ENCODE results near the gene PRIMA1.

PRIMA1 gene

GRCh38 chr14:93731753-93732152 is 56.5 kb downstream of the PRIMA1 start:
- no peak for DNase-seq (ENCODE audit: low spot score)

DNA sequence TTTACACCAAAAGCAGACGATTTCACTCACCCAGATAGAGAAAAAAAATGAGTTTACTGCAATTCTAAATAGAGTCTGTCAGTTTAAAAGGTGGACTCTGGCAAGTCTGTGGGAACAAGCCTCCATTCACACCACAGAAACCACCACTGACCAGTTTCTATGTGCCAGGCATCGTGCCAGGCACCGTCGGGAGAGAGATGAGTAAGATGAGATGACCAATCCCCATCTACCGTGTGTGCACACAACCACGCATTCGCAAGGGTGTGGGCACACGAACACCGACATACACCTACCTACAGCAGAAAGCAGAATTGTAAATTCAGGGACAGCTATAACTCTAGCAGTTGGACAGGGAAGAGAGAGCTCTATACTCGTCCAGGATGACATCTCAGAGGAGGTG is 58.3 kb downstream of the PRIMA1 start:
- DNase-seq (ENCODE audit: low spot score) = no peak

DNA sequence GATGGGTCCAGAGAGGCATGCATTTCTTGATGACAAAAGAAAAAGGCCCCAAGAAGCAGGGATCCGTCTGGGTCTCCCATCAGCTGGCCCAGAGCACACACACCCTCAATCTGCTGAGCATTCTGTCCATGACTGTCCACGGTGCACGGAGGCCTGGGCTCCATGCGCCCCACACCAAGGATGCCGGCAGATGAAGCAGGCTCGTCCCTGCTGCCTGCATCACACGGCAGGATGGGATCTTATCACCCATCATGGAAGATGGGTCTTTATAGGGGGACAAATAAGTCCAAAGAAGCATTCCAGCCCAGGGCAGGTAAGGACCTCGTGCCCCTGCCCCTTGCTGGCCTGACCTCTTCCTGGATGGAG is 59.7 kb downstream of the PRIMA1 start:
- no peak for DNase-seq (ENCODE audit: low spot score)

- no peak for DNase-seq (ENCODE audit: low spot score)
Measured at GRCh38 chr14:93727917-93728650, 60.2 kb downstream of the PRIMA1 start.

DNA sequence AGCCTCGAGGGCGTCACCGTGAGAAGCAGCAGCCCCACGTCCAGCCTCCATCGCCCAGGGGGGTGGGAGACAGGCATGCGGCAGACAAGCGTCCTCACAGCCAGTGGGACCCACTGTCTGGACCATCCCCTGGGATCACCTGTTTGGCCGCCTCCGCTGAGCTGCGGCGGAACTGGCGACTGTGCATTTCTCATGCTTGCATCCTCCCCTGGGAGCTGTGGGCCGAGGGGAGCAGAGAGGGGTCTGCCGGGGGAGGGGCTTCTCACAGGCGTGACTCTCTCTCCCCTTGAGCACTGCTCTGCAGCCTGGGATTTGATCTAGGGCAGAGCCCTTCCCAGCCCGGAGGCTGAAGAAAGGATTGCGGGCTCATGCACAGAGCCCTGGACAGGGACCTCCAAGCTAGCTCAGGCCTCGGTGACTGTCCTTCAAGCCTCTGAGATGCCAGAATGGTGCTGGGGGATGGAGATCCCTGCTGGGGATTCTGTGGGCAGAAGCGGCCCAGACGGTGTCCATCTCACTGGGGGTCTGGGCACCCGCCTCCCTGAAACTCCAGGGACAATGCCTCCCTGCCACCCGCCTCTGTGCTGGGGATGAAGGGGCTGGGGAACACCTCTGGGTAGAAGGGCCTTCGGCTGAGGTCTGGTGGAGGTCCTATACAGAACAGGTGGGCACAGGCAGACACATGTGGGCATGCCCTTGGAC is 61.1 kb downstream of the PRIMA1 start:
- no peak for DNase-seq (ENCODE audit: low spot score)

- DNase-seq (ENCODE audit: low spot score) = no peak
Measured at GRCh38 chr14:93725993-93726392, 62.3 kb downstream of the PRIMA1 start.

DNA sequence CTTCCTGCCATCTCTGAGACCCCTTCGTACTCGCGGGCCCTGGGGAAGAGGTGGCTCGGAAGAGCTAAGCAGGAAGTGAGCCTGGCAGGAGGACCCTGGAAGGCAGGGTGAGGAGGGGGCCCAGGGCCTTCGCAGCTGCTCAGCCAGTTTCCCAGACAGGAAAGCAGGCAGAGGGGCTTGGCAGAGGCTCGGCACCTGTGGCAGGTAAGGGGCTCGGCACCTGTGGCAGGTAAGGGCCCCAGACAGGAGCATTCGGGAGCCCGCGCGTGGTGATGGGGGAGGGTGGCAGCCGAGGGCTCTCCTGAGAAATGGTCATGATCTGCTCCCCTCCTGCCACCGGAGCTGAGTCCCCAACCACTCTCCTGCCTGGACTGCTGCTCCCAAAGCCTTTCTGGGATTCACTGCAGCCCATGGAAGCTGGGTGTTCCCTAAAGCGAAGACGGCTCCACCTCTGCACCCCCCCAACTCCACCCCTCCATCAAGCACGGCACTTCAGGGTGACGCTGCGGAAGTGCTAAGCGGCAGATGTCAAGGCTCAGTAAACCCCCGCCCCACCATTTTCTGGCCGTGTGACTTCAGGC is 63.2 kb downstream of the PRIMA1 start:
- no peak for DNase-seq (ENCODE audit: low spot score)

DNA sequence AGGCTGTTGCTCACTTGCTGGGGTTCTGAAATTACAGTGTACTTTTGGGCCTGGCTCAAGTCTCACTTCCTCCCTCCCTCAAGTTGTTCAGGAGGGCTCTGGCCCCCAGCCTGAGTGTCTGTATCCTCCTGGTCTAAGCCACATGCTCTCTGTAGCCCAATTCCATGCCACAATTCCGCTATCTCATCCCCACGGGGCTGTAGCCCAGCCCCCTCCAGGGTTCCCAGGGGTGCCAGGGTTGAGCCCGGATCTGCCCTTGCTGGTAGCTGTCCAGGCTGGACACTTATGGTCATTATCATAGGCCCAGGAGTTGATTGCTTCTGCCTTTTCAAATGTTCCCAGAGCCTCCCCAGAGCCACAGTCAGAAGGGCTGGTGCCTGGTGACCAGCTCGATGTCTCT is 65.3 kb downstream of the PRIMA1 start:
- no peak for DNase-seq (ENCODE audit: low spot score)

DNA sequence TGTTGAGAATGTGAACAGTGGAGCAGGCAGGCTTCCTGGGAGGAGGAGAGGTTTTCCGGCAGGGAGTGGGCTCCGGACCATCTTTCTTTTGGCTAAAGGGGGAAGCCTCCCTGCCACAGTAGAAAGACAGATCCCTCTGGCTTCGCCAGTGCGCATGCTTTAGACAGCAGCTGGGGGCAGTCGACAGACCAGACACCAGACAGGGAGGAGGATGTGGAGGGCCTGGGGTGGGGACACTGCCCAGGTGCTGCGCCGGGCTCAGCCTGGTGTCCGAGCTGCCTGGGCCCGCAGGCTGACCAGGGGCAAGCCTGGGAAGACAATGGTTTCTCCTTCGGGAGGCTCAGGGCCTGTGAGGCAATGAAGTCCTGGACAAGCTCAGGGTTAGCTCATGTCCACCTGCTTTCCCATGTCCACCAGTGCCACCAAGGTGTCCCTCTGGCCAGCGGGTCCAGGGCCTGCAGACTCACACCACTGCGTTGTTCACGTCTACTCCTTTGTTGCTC is 67.3 kb downstream of the PRIMA1 start:
- DNase-seq (ENCODE audit: low spot score) = no peak

DNA sequence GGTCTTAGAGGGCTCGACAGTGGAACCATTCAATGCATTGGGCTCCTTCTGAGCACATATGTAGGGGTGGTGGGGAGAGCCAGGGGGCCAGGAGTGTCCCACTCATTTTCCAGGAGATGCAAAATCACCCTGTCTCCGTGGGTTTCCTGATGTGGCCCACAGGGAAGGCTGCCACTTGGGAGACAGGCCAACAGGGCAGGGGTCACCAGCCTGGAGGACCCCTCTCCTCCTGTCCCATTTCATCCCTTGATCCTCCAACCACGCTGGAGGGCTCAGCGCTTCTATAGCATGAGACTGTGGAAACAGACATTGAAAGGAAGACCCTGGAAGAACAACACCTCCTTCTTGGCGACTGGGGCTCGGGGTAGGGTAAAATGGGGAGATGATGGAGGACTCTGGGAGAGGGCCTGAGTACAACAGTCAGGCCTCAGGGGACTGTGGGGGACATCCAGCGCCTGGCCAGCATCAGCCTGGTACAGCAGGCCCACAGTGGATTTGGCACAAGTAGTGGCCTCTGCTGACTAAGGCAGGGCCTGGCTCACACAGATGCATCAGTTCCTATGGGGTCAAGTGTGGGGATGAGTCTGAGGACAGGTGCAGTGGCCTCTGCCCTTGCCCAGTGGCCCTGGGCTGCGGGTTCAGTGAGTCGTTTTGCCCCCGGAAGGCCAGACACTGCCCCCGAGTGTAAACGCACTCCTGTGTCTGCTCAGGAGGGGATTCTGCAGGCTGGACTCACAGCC is 68.0 kb downstream of the PRIMA1 start:
- DNase-seq (ENCODE audit: low spot score) = no peak

DNA sequence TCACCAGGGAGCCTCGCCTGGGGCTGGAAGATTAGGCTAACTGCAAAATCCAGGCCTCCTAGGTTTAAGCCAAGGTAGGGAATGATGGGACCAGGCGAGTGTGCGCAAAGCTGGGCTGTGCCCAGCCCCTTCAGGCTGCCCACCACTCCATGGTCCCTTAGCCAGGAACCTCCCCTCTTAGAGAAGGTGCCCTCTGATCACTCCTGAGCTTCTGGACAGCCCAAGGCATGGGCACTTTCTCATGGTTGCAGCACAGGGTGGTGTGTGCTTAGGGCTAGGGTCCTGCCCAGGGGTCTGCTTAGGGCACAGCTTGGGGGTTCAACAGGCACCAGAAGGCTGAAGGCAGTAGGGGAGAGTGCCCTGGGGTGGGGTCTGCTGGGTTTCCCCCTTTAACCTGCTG is 69.0 kb downstream of the PRIMA1 start:
- no peak for DNase-seq (ENCODE audit: low spot score)

- DNase-seq (ENCODE audit: low spot score) = no peak
Measured at GRCh38 chr14:93717668-93718320, 70.5 kb downstream of the PRIMA1 start.

- no peak for DNase-seq (ENCODE audit: low spot score)
Measured at GRCh38 chr14:93716746-93717667, 71.3 kb downstream of the PRIMA1 start.

DNA sequence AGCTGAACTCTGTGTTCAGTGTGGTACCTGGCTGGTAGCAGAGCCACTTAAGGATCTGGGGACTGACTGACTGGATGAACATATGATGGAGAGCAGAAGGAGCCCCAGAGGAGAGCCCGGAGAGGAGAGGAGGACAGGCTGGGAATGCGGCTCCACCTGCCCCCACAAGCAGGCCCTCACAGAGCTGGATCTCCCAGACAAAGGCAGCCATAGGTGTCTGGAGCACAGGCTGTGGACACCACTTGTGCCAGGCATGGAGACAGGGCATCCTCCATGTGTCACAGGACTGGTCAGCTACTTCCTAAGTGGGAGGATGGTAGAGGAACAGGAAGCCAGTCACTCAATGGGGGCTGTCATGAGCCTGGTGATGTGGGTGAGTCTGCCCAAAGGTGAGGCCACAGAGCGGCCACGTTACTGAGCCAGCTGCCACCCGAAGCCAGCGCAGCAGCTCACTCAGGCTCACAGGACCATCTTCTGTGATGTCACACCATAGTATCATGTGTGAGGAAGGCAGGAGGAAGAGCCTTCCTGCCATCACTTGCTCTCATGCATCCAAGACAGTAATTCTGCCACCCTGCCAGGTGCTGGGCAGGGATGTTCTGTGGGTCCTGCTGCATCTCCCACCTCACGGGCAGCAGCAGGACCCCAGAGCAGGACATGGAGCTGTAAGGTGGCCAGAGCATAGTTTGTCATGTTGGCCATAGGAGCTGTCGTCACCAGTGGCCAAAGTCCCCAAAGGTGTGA is 72.1 kb downstream of the PRIMA1 start:
- no peak for DNase-seq (ENCODE audit: low spot score)

GRCh38 chr14:93715279-93715927 is 72.9 kb downstream of the PRIMA1 start:
- no peak for DNase-seq (ENCODE audit: low spot score)

GRCh38 chr14:93714605-93715004 is 73.7 kb downstream of the PRIMA1 start:
- no peak for DNase-seq (ENCODE audit: low spot score)

DNA sequence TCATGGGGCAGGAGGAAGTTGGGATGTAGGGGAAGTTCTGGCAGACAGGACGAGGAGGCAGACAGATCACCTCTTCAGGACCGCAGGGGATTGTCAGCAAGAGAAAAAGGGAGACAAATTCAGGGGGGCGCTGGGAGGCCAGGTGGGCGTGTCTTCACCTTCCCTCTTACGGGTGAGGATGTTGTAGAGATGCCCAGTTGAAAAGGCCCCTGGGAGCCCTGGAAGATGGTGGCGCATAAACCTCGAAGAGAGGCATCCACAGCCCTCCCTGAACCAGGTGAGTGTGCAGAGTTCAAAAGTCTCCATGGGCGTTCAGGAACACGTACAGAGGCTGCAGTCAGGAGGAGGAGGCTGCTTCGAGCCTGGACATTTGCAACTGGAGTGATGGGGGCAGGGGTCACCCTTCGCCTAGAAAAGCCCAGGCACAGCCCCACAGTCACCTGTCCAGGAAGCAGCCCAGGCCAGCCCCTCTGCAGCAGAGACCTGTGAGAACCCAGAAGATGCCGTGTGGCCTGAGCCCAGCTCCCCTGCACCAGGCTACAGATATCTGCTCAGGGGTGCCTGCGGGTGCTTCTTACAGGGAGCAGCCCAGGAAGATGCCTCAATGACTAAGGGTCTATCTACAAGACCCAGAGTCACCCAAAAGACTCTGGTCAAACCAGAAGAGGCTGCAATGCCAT is 74.4 kb downstream of the PRIMA1 start:
- no peak for DNase-seq (ENCODE audit: low spot score)

GRCh38 chr14:93712838-93713724 is 75.2 kb downstream of the PRIMA1 start:
- no peak for DNase-seq (ENCODE audit: low spot score)
